Measurements from ENCODE around the gene GPR37.

DNA sequence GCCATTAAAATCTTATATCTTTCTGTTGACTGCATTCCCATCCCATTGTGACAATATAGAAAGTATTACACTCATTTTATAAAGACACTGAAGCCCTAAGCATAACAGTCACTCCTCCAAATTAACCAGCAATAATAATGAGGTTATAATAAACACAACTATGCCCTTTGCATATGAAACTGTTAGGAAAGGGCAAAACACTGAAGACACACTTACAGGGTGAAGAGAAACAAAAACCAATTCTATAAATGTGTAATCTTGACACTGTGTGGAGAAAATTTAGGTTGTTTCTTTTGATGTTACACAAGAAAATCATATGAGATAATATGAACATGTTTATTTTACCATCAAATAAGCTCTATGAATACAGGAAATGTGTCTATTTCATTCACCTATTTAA lies 14.0 kb upstream of the GPR37 start:
- TF ChIP-seq POLR2AphosphoS5 (IDR thresholded peaks at IDR 0.05; ENCODE audit: insufficient read depth in 1 of 2, low read depth in 1 of 2): no peak
- TF ChIP-seq, protein P1, sequence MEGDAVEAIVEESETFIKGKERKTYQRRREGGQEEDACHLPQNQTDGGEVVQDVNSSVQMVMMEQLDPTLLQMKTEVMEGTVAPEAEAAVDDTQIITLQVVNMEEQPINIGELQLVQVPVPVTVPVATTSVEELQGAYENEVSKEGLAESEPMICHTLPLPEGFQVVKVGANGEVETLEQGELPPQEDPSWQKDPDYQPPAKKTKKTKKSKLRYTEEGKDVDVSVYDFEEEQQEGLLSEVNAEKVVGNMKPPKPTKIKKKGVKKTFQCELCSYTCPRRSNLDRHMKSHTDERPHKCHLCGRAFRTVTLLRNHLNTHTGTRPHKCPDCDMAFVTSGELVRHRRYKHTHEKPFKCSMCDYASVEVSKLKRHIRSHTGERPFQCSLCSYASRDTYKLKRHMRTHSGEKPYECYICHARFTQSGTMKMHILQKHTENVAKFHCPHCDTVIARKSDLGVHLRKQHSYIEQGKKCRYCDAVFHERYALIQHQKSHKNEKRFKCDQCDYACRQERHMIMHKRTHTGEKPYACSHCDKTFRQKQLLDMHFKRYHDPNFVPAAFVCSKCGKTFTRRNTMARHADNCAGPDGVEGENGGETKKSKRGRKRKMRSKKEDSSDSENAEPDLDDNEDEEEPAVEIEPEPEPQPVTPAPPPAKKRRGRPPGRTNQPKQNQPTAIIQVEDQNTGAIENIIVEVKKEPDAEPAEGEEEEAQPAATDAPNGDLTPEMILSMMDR (IDR thresholded peaks at IDR 0.05): no peak

All from vagina (tissue), 2 donors.